ENCODE measurements around the gene MRPS5.
"Not testable (repeated sequence)": the region's sequence is repeated elsewhere in the genome, so short reads cannot be mapped to it uniquely, and the experiment has no call there.

The MRPS5 gene

GRCh38 chr2:95098273-95098672 is 23.3 kb downstream of the MRPS5 start:
- not testable (repeated sequence) for DNase-seq (ENCODE audit: low read depth); H3K4me3 ChIP-seq (ENCODE audit: low read depth, low read length)

GRCh38 chr2:95091885-95092555 is 29.6 kb downstream of the MRPS5 start:
- H3K4me3 ChIP-seq (ENCODE audit: low read depth, low read length), result no peak overlapping the region
- DNase-seq (ENCODE audit: low read depth), result no peak

GRCh38 chr2:95087379-95087778 is 34.2 kb downstream of the MRPS5 start:
- DNase-seq (ENCODE audit: low read depth), result no peak
- H3K4me3 ChIP-seq (ENCODE audit: low read depth, low read length), result no peak overlapping the region

- DNase-seq (ENCODE audit: low read depth), result no peak
- no peak overlapping the region for H3K4me3 ChIP-seq (ENCODE audit: low read depth, low read length)
These were observed 35.6 kb downstream of the MRPS5 start for GRCh38 chr2:95086017-95086416.

- no peak for DNase-seq (ENCODE audit: low read depth)
- H3K4me3 ChIP-seq (ENCODE audit: low read depth, low read length), result no peak overlapping the region
These were observed 39.1 kb downstream of the MRPS5 start for GRCh38 chr2:95082477-95082876.

GRCh38 chr2:95079199-95079683 is 42.4 kb downstream of the MRPS5 start:
- DNase-seq (ENCODE audit: low read depth), result no peak

GRCh38 chr2:95077861-95078603 is 43.6 kb downstream of the MRPS5 start:
- no peak for DNase-seq (ENCODE audit: low read depth)
- H3K4me3 ChIP-seq (ENCODE audit: low read depth, low read length), result no peak overlapping the region

More at GRCh38 chr2:95079199-95079683, 42.4 kb downstream of the MRPS5 start:
- H3K4me3 ChIP-seq (ENCODE audit: low read depth, low read length), result no peak overlapping the region

GRCh38 chr2:95077530-95077825 is 44.1 kb downstream of the MRPS5 start:
- DNase-seq (ENCODE audit: low read depth), result no peak
- no peak overlapping the region for H3K4me3 ChIP-seq (ENCODE audit: low read depth, low read length)

- DNase-seq (ENCODE audit: low read depth), result peak; percentile 9
- peak overlapping the region; percentile 50 for H3K4me3 ChIP-seq (ENCODE audit: low read depth, low read length)
These were observed 44.7 kb downstream of the MRPS5 start for GRCh38 chr2:95076705-95077529.

- H3K4me3 ChIP-seq (ENCODE audit: low read depth, low read length), result no peak overlapping the region
- no peak for DNase-seq (ENCODE audit: low read depth)
These were observed 46.0 kb downstream of the MRPS5 start for GRCh38 chr2:95075440-95076132.

- H3K4me3 ChIP-seq (ENCODE audit: low read depth, low read length), result no peak overlapping the region
- no peak for DNase-seq (ENCODE audit: low read depth)
These were observed 46.8 kb downstream of the MRPS5 start for GRCh38 chr2:95074663-95075439.

- no peak for DNase-seq (ENCODE audit: low read depth)
- H3K4me3 ChIP-seq (ENCODE audit: low read depth, low read length), result no peak overlapping the region
These were observed 47.5 kb downstream of the MRPS5 start for GRCh38 chr2:95073856-95074662.

- no peak for DNase-seq (ENCODE audit: low read depth)
- no peak overlapping the region for H3K4me3 ChIP-seq (ENCODE audit: low read depth, low read length)
These were observed 49.2 kb downstream of the MRPS5 start for GRCh38 chr2:95072424-95072823.

GRCh38 chr2:95071856-95072255 is 49.8 kb downstream of the MRPS5 start:
- no peak overlapping the region for H3K4me3 ChIP-seq (ENCODE audit: low read depth, low read length)
- DNase-seq (ENCODE audit: low read depth), result no peak

GRCh38 chr2:95069465-95069864 is 52.1 kb downstream of the MRPS5 start:
- H3K4me3 ChIP-seq (ENCODE audit: low read depth, low read length), result no peak overlapping the region
- DNase-seq (ENCODE audit: low read depth), result no peak

- H3K4me3 ChIP-seq (ENCODE audit: low read depth, low read length), result no peak overlapping the region
- no peak for DNase-seq (ENCODE audit: low read depth)
These were observed 53.4 kb downstream of the MRPS5 start for GRCh38 chr2:95068256-95068655.

- DNase-seq (ENCODE audit: low read depth), result no peak
- H3K4me3 ChIP-seq (ENCODE audit: low read depth, low read length), result no peak overlapping the region
These were observed 58.3 kb downstream of the MRPS5 start for GRCh38 chr2:95063086-95063958.

Measured in skeletal muscle cell (primary cell).